ENCODE results near the gene PRR7.

The PRR7 gene

DNA sequence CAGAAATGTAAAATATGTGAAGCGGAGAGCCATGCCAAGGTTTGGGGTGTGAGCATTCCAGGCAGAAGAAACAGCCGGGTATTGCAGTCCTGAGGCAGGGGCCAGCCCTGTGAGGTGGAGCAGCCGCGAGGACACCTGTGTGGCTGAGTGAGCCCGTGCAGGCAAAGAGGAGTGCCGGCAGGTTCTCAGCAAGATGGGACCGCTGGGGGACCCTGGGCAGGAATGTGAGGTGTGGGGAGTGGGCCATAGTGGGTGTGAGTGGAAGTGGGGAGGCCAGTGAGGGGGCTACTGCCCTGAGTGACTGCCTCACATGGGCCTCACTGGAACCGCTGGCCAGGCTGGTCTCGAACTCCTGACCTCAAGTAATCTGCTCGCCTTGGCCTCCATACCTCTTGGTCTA is 8.1 kb upstream of the PRR7 start:
- no peak for DNase-seq

- DNase-seq = no peak
Measured at GRCh38 chr5:177439518-177440053, 7.0 kb upstream of the PRR7 start.

- no peak for DNase-seq
Measured at GRCh38 chr5:177440211-177440989, 6.2 kb upstream of the PRR7 start.

DNA sequence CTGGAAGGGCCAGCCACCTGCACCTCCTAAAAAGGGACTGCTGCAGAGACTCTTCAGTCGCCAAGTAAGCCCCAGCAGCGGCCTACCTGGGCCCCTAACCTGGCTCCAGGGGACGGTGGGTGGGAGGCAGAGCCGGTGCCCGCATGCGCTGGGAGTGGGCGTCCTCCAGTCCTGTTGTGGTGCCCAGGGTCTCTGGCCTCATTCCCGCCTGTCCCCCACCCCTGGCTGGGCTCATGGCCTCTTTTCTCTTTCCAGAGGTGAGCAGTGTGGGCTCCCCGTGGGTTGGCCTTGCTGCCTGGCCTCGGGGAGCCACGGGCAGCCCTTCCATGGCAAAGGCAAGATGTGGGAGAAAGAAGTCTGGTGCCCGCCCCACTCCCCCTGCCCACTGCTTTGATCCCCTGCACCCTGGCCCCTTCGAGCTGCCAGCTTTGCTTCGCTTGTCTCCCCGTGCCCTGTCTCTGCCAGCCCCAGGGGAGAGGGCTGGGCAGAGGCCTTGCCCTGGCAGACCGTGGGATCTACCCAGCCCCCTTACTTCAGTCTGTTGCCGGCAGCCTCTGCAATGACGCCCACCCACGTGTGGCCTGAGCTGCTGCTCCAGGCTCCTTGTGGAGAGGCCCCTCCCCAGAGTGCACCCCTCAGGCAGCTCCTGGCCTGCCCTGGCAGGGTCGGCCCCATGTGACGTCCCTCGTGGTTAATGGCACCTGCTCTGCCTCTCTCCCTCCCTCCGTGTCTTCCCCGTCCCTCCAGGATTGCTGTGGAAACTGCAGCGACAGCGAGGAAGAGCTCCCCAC is 5.4 kb upstream of the PRR7 start:
- no peak for DNase-seq

DNA sequence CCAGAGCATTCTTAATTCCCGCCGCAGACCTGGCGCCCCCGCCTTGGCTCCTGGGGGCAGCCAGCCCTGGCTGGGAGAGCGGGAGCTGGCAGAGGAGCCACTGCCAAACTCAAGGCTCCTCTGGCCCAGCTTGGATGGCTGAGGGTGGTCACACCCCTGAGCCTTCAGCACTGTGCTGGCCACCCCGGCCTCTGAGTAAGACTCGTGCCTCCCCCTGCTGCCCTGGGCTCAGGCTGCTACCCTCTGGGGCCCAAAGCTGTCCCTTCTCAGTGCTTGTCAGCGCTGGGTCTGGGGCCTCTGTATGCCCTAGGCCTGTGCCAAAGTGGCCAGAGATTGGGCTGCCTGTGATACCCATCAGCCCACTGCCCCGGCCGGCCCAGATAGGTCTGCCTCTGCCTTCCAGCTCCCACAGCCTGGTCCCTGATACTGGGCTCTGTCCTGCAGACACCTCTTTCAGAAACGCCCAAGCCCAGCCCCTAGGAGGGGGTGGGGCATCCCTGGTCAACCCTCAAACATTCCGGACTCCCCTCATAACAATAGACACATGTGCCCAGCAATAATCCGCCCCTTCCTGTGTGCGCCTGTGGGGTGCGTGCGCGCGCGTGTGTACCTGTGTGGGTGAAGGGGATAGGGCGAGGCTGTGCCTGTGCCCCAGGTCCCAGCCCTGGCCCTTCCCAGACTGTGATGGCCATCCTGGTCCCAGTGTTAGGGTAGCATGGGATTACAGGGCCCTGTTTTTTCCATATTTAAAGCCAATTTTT is 4.4 kb upstream of the PRR7 start:
- no peak for DNase-seq

- no peak for DNase-seq
Measured at GRCh38 chr5:177443144-177443983, 3.2 kb upstream of the PRR7 start.

DNA sequence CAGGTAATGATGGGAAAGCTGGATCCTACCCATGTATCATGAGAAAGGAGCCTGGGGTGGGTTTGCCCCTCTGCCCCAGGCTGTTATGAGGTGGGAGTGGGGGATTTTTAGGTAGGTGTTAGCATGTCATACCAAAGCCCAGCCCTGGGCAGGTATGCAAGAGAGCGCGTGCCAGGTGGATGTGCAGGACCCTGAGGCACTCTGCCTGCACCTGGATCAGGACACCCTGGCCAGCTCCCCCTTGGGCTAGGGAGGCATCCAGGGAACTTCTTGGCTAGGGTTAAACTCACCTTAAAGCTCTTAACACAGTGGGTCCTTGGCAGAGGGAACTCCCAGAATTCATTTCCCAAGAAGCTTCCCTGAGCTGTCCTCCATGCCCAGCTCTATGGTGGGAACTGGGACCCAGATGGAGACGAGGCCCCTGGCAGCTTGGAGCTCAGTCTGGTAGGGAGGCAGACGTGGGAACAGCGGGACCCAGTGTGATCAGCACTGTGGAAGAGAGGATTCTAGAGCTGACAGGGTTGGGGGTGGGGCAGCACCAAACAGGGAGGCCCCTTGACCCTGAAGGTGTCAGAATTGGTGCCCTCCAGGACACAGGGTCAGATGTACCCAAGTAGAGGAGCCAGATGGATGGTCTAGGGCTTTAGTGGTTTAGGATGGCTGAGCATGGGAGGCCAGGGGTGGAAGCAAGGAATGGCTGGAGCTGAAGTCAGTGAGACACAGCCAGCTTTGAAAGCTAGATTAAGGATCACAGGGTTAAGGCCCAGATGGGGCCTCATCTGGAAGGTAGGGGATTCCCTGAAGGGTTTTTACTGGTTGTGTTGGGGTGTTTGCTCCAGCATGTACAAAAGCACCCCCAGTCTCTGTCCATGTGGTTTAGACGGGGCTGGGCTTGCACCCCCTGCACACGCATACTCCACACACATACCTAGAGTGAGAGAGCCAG is 2.2 kb upstream of the PRR7 start:
- DNase-seq = no peak

DNA sequence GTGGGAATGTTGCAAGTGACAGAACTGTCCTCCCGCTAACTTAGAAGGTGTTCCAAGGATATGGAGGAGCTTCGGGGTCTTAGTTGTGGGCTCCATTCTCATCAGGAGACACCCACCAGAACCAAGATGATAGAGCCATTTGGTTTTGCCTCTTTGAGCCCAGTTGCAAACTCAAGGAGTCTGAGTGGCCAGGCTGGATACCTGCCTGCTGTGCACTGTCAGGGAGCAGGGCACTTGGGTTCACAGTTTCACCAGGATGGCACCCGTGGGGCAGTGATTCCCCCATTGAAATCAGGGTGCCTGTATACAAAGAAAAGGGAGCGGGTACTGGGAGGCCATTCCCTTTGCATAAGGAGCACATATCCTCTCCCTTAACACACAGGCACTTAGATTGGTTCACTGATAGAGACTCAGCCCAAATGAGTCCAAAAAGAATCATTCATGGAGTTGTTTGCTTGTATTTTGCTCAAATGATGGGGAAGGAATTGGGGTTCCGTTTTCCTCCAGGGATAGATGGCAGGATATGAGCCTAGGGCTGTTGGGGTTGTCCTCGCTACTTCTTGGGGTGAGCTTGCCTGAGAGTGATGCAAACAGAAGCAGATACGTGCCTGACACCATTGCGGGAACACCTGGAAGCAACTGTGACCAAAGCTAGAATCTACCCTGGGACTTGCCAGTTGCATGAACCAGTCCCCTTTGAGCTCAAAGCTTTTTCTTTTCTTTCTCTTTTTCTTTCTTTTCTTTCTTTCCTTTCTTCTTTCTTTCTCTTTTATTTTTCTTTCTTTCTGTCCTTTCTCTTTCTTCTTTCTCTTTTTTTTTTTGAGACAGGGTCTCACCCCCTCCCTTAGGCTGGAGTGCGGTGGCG is 1.3 kb upstream of the PRR7 start:
- no peak for DNase-seq

GRCh38 chr5:177445917-177446199 is 756 bp upstream of the PRR7 start:
- DNase-seq = no peak

DNA sequence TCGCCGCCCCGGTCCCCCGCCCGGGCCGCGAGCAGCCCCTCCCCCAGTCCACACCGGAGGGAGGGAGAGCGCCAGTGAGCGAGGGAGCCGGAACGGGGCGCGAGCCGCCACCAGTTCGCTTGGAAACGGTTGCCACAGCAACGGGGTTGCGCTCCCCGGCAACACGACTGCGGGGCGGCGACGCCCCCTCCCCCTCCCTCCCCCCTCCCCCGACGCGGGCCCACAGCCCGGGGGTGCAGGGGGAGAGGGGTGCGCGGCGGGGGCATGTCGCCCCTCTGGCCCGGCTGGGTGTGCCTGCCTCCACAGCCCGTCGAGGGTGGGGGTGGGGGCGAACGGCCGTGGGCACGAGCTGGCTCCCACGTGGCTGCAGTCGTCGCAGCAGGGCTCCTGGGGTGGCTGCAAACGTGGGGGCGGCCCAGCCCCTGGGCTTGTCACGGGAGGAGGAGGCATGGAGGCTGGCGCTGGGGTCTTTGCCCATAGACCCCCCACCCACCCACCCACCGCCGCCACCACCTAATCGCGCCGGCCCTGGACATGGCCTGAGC is 524 bp downstream of the PRR7 start:
- DNase-seq = peak; percentile 23

- peak; percentile 56 for DNase-seq
Measured at GRCh38 chr5:177447611-177448243, 1.1 kb downstream of the PRR7 start.

GRCh38 chr5:177448244-177448950 is 1.8 kb downstream of the PRR7 start:
- DNase-seq = no peak

- DNase-seq = no peak
Measured at GRCh38 chr5:177449140-177450061, 2.8 kb downstream of the PRR7 start.

- no peak for DNase-seq
Measured at GRCh38 chr5:177450667-177451424, 4.2 kb downstream of the PRR7 start.

GRCh38 chr5:177452688-177453638 is 6.3 kb downstream of the PRR7 start:
- no peak for DNase-seq
